DND-41 (cell line): ENCODE measurements around the gene HEYL.

Experiments used
- ATAC-seq: fragments of 200-7000 bp; cut with Tn5 transposase; 3 replicates; pipeline ENCODE4 v1.9.1; 2021; ENCODE audit warnings: low read depth; ENCODE audit not compliant: insufficient read depth
- DNase-seq: peaks from one replicate; pipeline ENCODE4 v3.0.0-alpha.2; 2020
- H2AFZ ChIP-seq: 2 replicates; pipeline ENCODE4 v1.6.0; 2012; ENCODE audit warnings: low read depth, low read length
- H3K27ac ChIP-seq: 2 replicates; pipeline ENCODE4 v1.5.1; 2012; ENCODE audit warnings: low read length, inconsistent platforms
- H3K27me3 ChIP-seq: fragments of 200-600 bp; sonication (generic); 2 replicates; pipeline ENCODE4 v1.6.0; 2012; ENCODE audit warnings: low read length, mild to moderate bottlenecking, inconsistent platforms; ENCODE audit not compliant: insufficient read depth, poor library complexity
- H3K36me3 ChIP-seq: 2 replicates; pipeline ENCODE4 v1.5.1; 2012; ENCODE audit warnings: low read length, inconsistent platforms; ENCODE audit not compliant: insufficient read depth
- H3K4me1 ChIP-seq: 2 replicates; pipeline ENCODE4 v1.5.1; 2012; ENCODE audit warnings: mild to moderate bottlenecking, low read length; ENCODE audit not compliant: insufficient read depth
- H3K4me2 ChIP-seq: 2 replicates; pipeline ENCODE4 v1.6.0; 2012; ENCODE audit warnings: mild to moderate bottlenecking, moderate library complexity, low read length, inconsistent platforms; ENCODE audit not compliant: insufficient read depth
- H3K4me3 ChIP-seq, 2 experiments: fragments of 200-600 bp in 1 of 2; shearing (Covaris generic) in 1 of 2; 2 replicates each; pipeline ENCODE4 v1.5.1; 2012 to 2016; ENCODE audit warnings: inconsistent platforms in 2 of 2, low read length in 2 of 2, mild to moderate bottlenecking in 2 of 2, low read depth in 1 of 2, moderate library complexity in 1 of 2
- H3K79me2 ChIP-seq: 2 replicates; pipeline ENCODE4 v1.6.0; 2012; ENCODE audit warnings: low read length, inconsistent platforms; ENCODE audit not compliant: insufficient read depth
- H3K9ac ChIP-seq: 2 replicates; pipeline ENCODE4 v1.6.0; 2012; ENCODE audit warnings: low read depth, mild to moderate bottlenecking, inconsistent platforms, low read length, moderate library complexity
- H3K9me3 ChIP-seq: 2 replicates; pipeline ENCODE4 v1.5.1; 2012; ENCODE audit warnings: low read length, moderate library complexity, mild to moderate bottlenecking, inconsistent platforms; ENCODE audit not compliant: insufficient read depth, severe bottlenecking
- H4K20me1 ChIP-seq: 2 replicates; pipeline ENCODE4 v1.6.0; 2012; ENCODE audit warnings: low read length; ENCODE audit not compliant: insufficient read depth
- CTCF ChIP-seq: IDR thresholded peaks from 2 replicates; pipeline ENCODE4 v1.5.1; 2012; ENCODE audit warnings: borderline replicate concordance, low read length, moderate library complexity, mild to moderate bottlenecking; ENCODE audit not compliant: poor library complexity, severe bottlenecking; ENCODE audit errors: extremely low read depth
- EZH2 ChIP-seq: IDR thresholded peaks from 3 replicates; pipeline ENCODE4 v1.6.1; 2012; ENCODE audit warnings: borderline replicate concordance, low read depth, mild to moderate bottlenecking, moderate library complexity, low read length, inconsistent platforms; ENCODE audit not compliant: severe bottlenecking

The HEYL gene

GRCh38 chr1:39676948-39677548, 37.6 kb upstream of the HEYL start:
- TF ChIP-seq CTCF (no peak), EZH2 (no peak)
- Histone ChIP-seq H3K4me3 (no peak overlapping the region), H3K4me2 (no peak overlapping the region), H3K36me3 (no peaks in the 10 kb centered on the region), H3K27me3 (peaks cover 18% of the 10 kb centered on the region), H3K79me2 (no peaks in the 10 kb centered on the region), H2AFZ (no peak overlapping the region), H3K9me3 (no peaks in the 10 kb centered on the region), H3K9ac (no peak overlapping the region), H4K20me1 (no peaks in the 10 kb centered on the region), H3K4me1 (no peaks in the 10 kb centered on the region), H3K27ac (no peak overlapping the region)
- ATAC-seq (no peak), DNase-seq (no peak)

GRCh38 chr1:39675220-39675619, 35.8 kb upstream of the HEYL start:
- H3K9ac ChIP-seq, result no peak overlapping the region
- H3K4me1 ChIP-seq, result no peaks in the 10 kb centered on the region
- H3K27me3 ChIP-seq, result peaks cover 6% of the 10 kb centered on the region

GRCh38 chr1:39673215-39673614, 33.8 kb upstream of the HEYL start:
- H3K4me1 ChIP-seq, result no peaks in the 10 kb centered on the region
- H3K4me2 ChIP-seq, result no peak overlapping the region
- H3K9me3 ChIP-seq, result no peaks in the 10 kb centered on the region
- no peak overlapping the region for H3K4me3 ChIP-seq
- ATAC-seq (no peak), DNase-seq (no peak)
- H3K9ac ChIP-seq, result no peak overlapping the region
- peaks cover 3% of the 10 kb centered on the region for H3K27me3 ChIP-seq
- no peaks in the 10 kb centered on the region for H3K79me2 ChIP-seq
- H3K36me3 ChIP-seq, result no peaks in the 10 kb centered on the region
- TF ChIP-seq CTCF, result no peak
- no peak for TF ChIP-seq EZH2
- H4K20me1 ChIP-seq, result no peaks in the 10 kb centered on the region
- no peak overlapping the region for H2AFZ ChIP-seq
- no peak overlapping the region for H3K27ac ChIP-seq

More at GRCh38 chr1:39675220-39675619, 35.8 kb upstream of the HEYL start:
- no peak for TF ChIP-seq CTCF
- no peaks in the 10 kb centered on the region for H4K20me1 ChIP-seq
- H3K27ac ChIP-seq, result no peak overlapping the region
- H3K4me3 ChIP-seq, result no peak overlapping the region
- DNase-seq (no peak), ATAC-seq (no peak)
- no peaks in the 10 kb centered on the region for H3K36me3 ChIP-seq
- H2AFZ ChIP-seq, result no peak overlapping the region
- H3K4me2 ChIP-seq, result no peak overlapping the region
- H3K9me3 ChIP-seq, result no peaks in the 10 kb centered on the region
- no peaks in the 10 kb centered on the region for H3K79me2 ChIP-seq

- Histone ChIP-seq H3K4me1 (no peaks in the 10 kb centered on the region), H3K27ac (no peak overlapping the region), H3K9me3 (no peaks in the 10 kb centered on the region), H3K9ac (no peak overlapping the region), H3K4me2 (no peak overlapping the region), H3K27me3 (peaks cover 3% of the 10 kb centered on the region), H3K79me2 (no peaks in the 10 kb centered on the region), H2AFZ (no peak overlapping the region), H3K36me3 (no peaks in the 10 kb centered on the region), H4K20me1 (no peaks in the 10 kb centered on the region), H3K4me3 (no peak overlapping the region)
- no peak for ATAC-seq
- DNase-seq, result no peak
- peak; percentile 18 for TF ChIP-seq CTCF
- no peak for TF ChIP-seq EZH2
These were observed 33.1 kb upstream of the HEYL start for GRCh38 chr1:39672551-39672947.
